ENCODE measurements around the gene ZNF44. TPM values are rescaled to one million over a fixed set of nuclear protein-coding genes. Genes with fewer than 3 reads are reported as not detected.

ZNF44 gene
- total RNA-seq, 2 experiments from 2014 or later, result 30.4 to 31.4 TPM

GRCh38 chr19:12331211-12331941 is 36.7 kb upstream of the ZNF44 start:
- peak overlapping the region; percentile 86 for H3K4me3 ChIP-seq (ENCODE audit: low read length)
- H3K9me3 Mint-ChIP-seq, result no peaks in the 10 kb centered on the region
- intact Hi-C loops (cut with DNase I, micrococcal nuclease), result loop anchor here (5.0 to 10.0 kb wide), 3 partner anchors 129 to 447 kb away; partner anchors contain the start of gene ZNF69 (in 1 of the 2)
- ATAC-seq (ENCODE audit: poor library complexity) (no peak), DNase-seq (peak in 9 of 14 experiments; percentile 10 to 79 (median 35))
- H3K27me3 Mint-ChIP-seq, result no peaks in the 10 kb centered on the region
- peaks cover 25% of the 10 kb centered on the region for H3K4me1 ChIP-seq (ENCODE audit: insufficient read depth, low read length)
- H3K27me3 ChIP-seq (ENCODE audit: control insufficient read depth in 1 of 2, insufficient read depth in 2 of 2, low read length in 2 of 2), result no peaks in the 10 kb centered on the region
- peaks cover 61% of the 10 kb centered on the region for H3K4me1 Mint-ChIP-seq (ENCODE audit: low read depth)
- ChIA-PET CTCF (interaction anchor here (0.6 kb wide), 1 partner anchor 29 kb away, joined by 3 read pairs; no protein-coding TSS in a partner anchor), POLR2A (interaction anchor here (1.5 to 2.9 kb wide), 6 partner anchors 34 to 109 kb away, joined by 3 to 64 read pairs (median 20); partner anchors contain the start of genes ZNF44, ZNF442 and ZNF443)
- no peak for TF ChIP-seq CTCF (IDR thresholded peaks at IDR 0.05)
- peak overlapping the region; percentile 96 for H3K27ac Mint-ChIP-seq
- H3K36me3 ChIP-seq (ENCODE audit: insufficient read depth, low read length), result no peaks in the 10 kb centered on the region
- no peaks in the 10 kb centered on the region for H3K9me3 ChIP-seq (ENCODE audit: control insufficient read depth in 1 of 2, insufficient read depth in 1 of 2, low read length in 2 of 2)
- H3K27ac ChIP-seq (ENCODE audit: low read depth in 1 of 2, low read length in 2 of 2), result peak overlapping the region; percentile 32 to 84
- peak overlapping the region; percentile 100 for H3K4me3 Mint-ChIP-seq
- H3K36me3 Mint-ChIP-seq (ENCODE audit: low read depth), result peaks cover 15% of the 10 kb centered on the region

- CTCF ChIA-PET, result no interaction called here
- Histone ChIP-seq H3K9me3 (ENCODE audit: control insufficient read depth in 1 of 2, insufficient read depth in 1 of 2, low read length in 2 of 2) (no peaks in the 10 kb centered on the region), H3K4me3 (ENCODE audit: low read length) (no peak overlapping the region), H3K4me1 (ENCODE audit: insufficient read depth, low read length) (peaks cover 25% of the 10 kb centered on the region), H3K27ac (ENCODE audit: low read depth in 1 of 2, low read length in 2 of 2) (no peak overlapping the region), H3K36me3 (ENCODE audit: insufficient read depth, low read length) (no peaks in the 10 kb centered on the region), H3K27me3 (ENCODE audit: control insufficient read depth in 1 of 2, insufficient read depth in 2 of 2, low read length in 2 of 2) (no peaks in the 10 kb centered on the region)
- H3K9me3 Mint-ChIP-seq, result no peaks in the 10 kb centered on the region
- H3K27me3 Mint-ChIP-seq, result no peaks in the 10 kb centered on the region
- peaks cover 20% of the 10 kb centered on the region for H3K36me3 Mint-ChIP-seq (ENCODE audit: low read depth)
- intact Hi-C loops (cut with DNase I, micrococcal nuclease), result loop anchor here (5.0 to 10.0 kb wide), 3 partner anchors 128 to 446 kb away; partner anchors contain the start of gene ZNF69 (in 1 of the 2)
- no peak for DNase-seq
- POLR2A ChIA-PET, result interaction anchor here (1.5 kb wide), 1 partner anchor 41 kb away, joined by 3 read pairs; no protein-coding TSS in a partner anchor
- peaks cover 67% of the 10 kb centered on the region for H3K4me1 Mint-ChIP-seq (ENCODE audit: low read depth)
- peak overlapping the region; percentile 96 for H3K27ac Mint-ChIP-seq
- peak overlapping the region; percentile 100 for H3K4me3 Mint-ChIP-seq
- ATAC-seq (ENCODE audit: poor library complexity), result no peak
- no peak for TF ChIP-seq CTCF (IDR thresholded peaks at IDR 0.05)
Measured at GRCh38 chr19:12330340-12330739, 35.7 kb upstream of the ZNF44 start.

GRCh38 chr19:12325690-12326089 is 31.0 kb upstream of the ZNF44 start:
- no peaks in the 10 kb centered on the region for H3K27me3 ChIP-seq (ENCODE audit: control insufficient read depth in 1 of 2, insufficient read depth in 2 of 2, low read length in 2 of 2)
- DNase-seq (no peak), ATAC-seq (ENCODE audit: poor library complexity) (no peak)
- H3K4me3 ChIP-seq (ENCODE audit: low read length), result no peak overlapping the region
- POLR2A ChIA-PET, result no interaction called here
- H3K4me1 ChIP-seq (ENCODE audit: insufficient read depth, low read length), result no peaks in the 10 kb centered on the region
- no peak overlapping the region for H3K27ac ChIP-seq (ENCODE audit: low read depth in 1 of 2, low read length in 2 of 2)
- Mint-ChIP-seq H3K4me3 (no peak overlapping the region), H3K4me1 (ENCODE audit: low read depth) (peaks cover 38% of the 10 kb centered on the region), H3K36me3 (ENCODE audit: low read depth) (peaks cover 57% of the 10 kb centered on the region), H3K9me3 (peaks cover 8% of the 10 kb centered on the region), H3K27ac (no peak overlapping the region), H3K27me3 (no peaks in the 10 kb centered on the region)
- intact Hi-C loops (cut with DNase I, micrococcal nuclease), result no loop called here
- H3K36me3 ChIP-seq (ENCODE audit: insufficient read depth, low read length), result peaks cover 24% of the 10 kb centered on the region
- H3K9me3 ChIP-seq (ENCODE audit: control insufficient read depth in 1 of 2, insufficient read depth in 1 of 2, low read length in 2 of 2), result peaks cover 0 to 14% of the 10 kb centered on the region in 2 experiments
- CTCF ChIA-PET, result interaction anchor here (0.7 kb wide), 1 partner anchor 90 kb away, joined by 3 read pairs; no protein-coding TSS in a partner anchor
- no peak for TF ChIP-seq CTCF (IDR thresholded peaks at IDR 0.05)

All from CD4-positive, alpha-beta T cell (primary cell).